Spleen (tissue), 7 donors: ENCODE data around the gene ADCY6.

Experiments used
- CTCF ChIP-seq, 11 experiments: fragments of 200-600 bp in 7 of 11; fragments of 450-650 bp in 4 of 11; sonication (generic) in 4 of 11; IDR thresholded peaks in 8 of 11; conservative IDR thresholded peaks in 3 of 11; 1 replicate in 7 of 11; 2 replicates in 4 of 11; pipeline versions ENCODE4 v1.4.0 to v1.8.0; 2016 to 2021; ENCODE audit warnings: antibody characterized with exemption in 11 of 11, inconsistent platforms in 4 of 11, mild to moderate bottlenecking in 1 of 11
- POLR2AphosphoS5 ChIP-seq, 3 donors: sonication (generic); formaldehyde crosslinking; IDR thresholded peaks; one replicate each; pipeline ENCODE4 v1.5.1; 2017; ENCODE audit warnings: antibody characterized with exemption in 3 of 3
- donor health status: DM: no; HTN: no; CAD: no; lungs with moderate emphysema.
- donor health status: DM: no; HTN: no; CAD: no.
- donor health status: DM: no; HTN: no; CAD: no.

GRCh38 chr12:48788524-48788853, 400 bp downstream of the ADCY6 start:
- no peak for TF ChIP-seq CTCF (IDR thresholded peaks at IDR 0.05 in 8 of 11, conservative IDR thresholded peaks at IDR 0.05 in 3 of 11)
- TF ChIP-seq POLR2AphosphoS5 (IDR thresholded peaks at IDR 0.05): no peak
